ENCODE data around the gene SLCO4A1.

Gene SLCO4A1

GRCh38 chr20:62606551-62607201 is 35.6 kb upstream of the SLCO4A1 start:
- no peak for DNase-seq

GRCh38 chr20:62607366-62608217 is 34.7 kb upstream of the SLCO4A1 start:
- DNase-seq, result no peak

- DNase-seq, result no peak
These were observed 34.1 kb upstream of the SLCO4A1 start for GRCh38 chr20:62608218-62608565.

GRCh38 chr20:62609279-62609720 is 33.0 kb upstream of the SLCO4A1 start:
- DNase-seq, result no peak

- DNase-seq, result no peak
These were observed 32.2 kb upstream of the SLCO4A1 start for GRCh38 chr20:62609811-62610757.

GRCh38 chr20:62611012-62611411 is 31.3 kb upstream of the SLCO4A1 start:
- no peak for DNase-seq

GRCh38 chr20:62611819-62612218 is 30.5 kb upstream of the SLCO4A1 start:
- no peak for DNase-seq

GRCh38 chr20:62614085-62614960 is 28.0 kb upstream of the SLCO4A1 start:
- DNase-seq, result no peak

GRCh38 chr20:62614961-62615680 is 27.2 kb upstream of the SLCO4A1 start:
- DNase-seq, result no peak

- DNase-seq, result no peak
These were observed 26.5 kb upstream of the SLCO4A1 start for GRCh38 chr20:62615750-62616251.

- no peak for DNase-seq
These were observed 25.3 kb upstream of the SLCO4A1 start for GRCh38 chr20:62616728-62617621.

- DNase-seq, result no peak
These were observed 24.4 kb upstream of the SLCO4A1 start for GRCh38 chr20:62617711-62618483.

GRCh38 chr20:62618611-62619529 is 23.4 kb upstream of the SLCO4A1 start:
- DNase-seq, result no peak

GRCh38 chr20:62620625-62621024 is 21.7 kb upstream of the SLCO4A1 start:
- DNase-seq, result no peak

- DNase-seq, result no peak
These were observed 20.8 kb upstream of the SLCO4A1 start for GRCh38 chr20:62621251-62622110.

GRCh38 chr20:62622178-62622876 is 20.0 kb upstream of the SLCO4A1 start:
- no peak for DNase-seq

Data from DMS 273 treated with DMSO at 0.1 percent for 48 hours (cell line).